Thyroid gland (tissue), 4 donors: ENCODE results near the gene LARGE1.

Experiments used
- CTCF ChIP-seq, 6 experiments: fragments of 200-600 bp in 3 of 6; fragments of 450-650 bp in 3 of 6; sonication (generic) in 3 of 6; IDR thresholded peaks; one replicate each; pipeline ENCODE4 v1.5.1; 2016 to 2019; ENCODE audit warnings: antibody characterized with exemption in 6 of 6, mild to moderate bottlenecking in 2 of 6, inconsistent platforms in 1 of 6, moderate library complexity in 1 of 6
- POLR2A ChIP-seq, 2 donors: fragments of 450-650 bp; IDR thresholded peaks; one replicate each; pipeline ENCODE4 v1.6.1; 2017; ENCODE audit warnings: antibody characterized with exemption in 2 of 2, mild to moderate bottlenecking in 2 of 2, moderate library complexity in 1 of 2

GRCh38 chr22:33513388-33514338 lies 406.6 kb downstream of the LARGE1 start:
- TF ChIP-seq CTCF (IDR thresholded peaks at IDR 0.05) (no peak), POLR2A (IDR thresholded peaks at IDR 0.05) (no peak)
